ENCODE measurements around the gene VSIG10.

- TF ChIP-seq CTCF (IDR thresholded peaks at IDR 0.05), result no peak
- no peak for TF ChIP-seq POLR2A (IDR thresholded peaks at IDR 0.05)
Measured at GRCh38 chr12:118061011-118061872, 42.6 kb downstream of the VSIG10 start, which contains the start of gene WSB2.

Measured in suprapubic skin (tissue), 3 donors.